Naive thymus-derived CD4-positive, alpha-beta T cell (primary cell): Measurements from ENCODE around the gene ZNF629. TPM values are rescaled to one million over a fixed set of nuclear protein-coding genes. Genes with fewer than 3 reads are reported as not detected.
A peak's percentile ranks its signal among the peaks of the same experiment; 100 is the strongest.

Experiments used
- ATAC-seq: fragments of 150-1000 bp; cut with Tn5 transposase; 2 replicates; pipeline ENCODE4 v1.10.0; 2021; ENCODE audit warnings: mild to moderate bottlenecking, moderate library complexity
- CTCF ChIA-PET: fragments of 350-600 bp; sonication (Branson Sonifier 250); formaldehyde crosslinking; loops from one replicate; lab custom pipeline; 2021; ENCODE audit warnings: antibody characterized with exemption; lab: Charles Lee
- POLR2A ChIA-PET: fragments of 350-600 bp; sonication (Branson Sonifier 250); formaldehyde crosslinking; loops from one replicate; lab custom pipeline; 2021; ENCODE audit warnings: antibody characterized with exemption, inconsistent platforms; lab: Charles Lee
- DNase-seq, 9 donors: peaks; one replicate each; pipeline versions ENCODE4 v3.0.0 to v3.0.0-alpha.2; 2020 to 2022; ENCODE audit warnings: mixed read lengths in 1 of 9
- H3K27ac ChIP-seq: one replicate; pipeline ENCODE4 v1.7.0; 2013; ENCODE audit warnings: mild to moderate bottlenecking, low read depth, low read length, moderate library complexity
- H3K27me3 ChIP-seq, 2 donors: one replicate each; pipeline ENCODE4 v1.7.0; 2013; ENCODE audit warnings: low read length in 2 of 2, mild to moderate bottlenecking in 2 of 2, moderate library complexity in 2 of 2; ENCODE audit not compliant: control insufficient read depth in 2 of 2, insufficient read depth in 2 of 2
- H3K36me3 ChIP-seq, 3 experiments: 1 replicate in 2 of 3; 2 replicates in 1 of 3; pipeline ENCODE4 v1.7.0; 2013; ENCODE audit warnings: low read length in 3 of 3, mild to moderate bottlenecking in 3 of 3, moderate library complexity in 1 of 3; ENCODE audit not compliant: insufficient read depth in 3 of 3, control insufficient read depth in 2 of 3
- H3K4me1 ChIP-seq, 2 donors: one replicate each; pipeline ENCODE4 v1.7.0; 2013; ENCODE audit warnings: low read length in 2 of 2, mild to moderate bottlenecking in 2 of 2, moderate library complexity in 1 of 2; ENCODE audit not compliant: control insufficient read depth in 2 of 2, insufficient read depth in 2 of 2
- H3K4me3 ChIP-seq: 2 replicates; pipeline ENCODE4 v1.7.0; 2013; ENCODE audit warnings: mild to moderate bottlenecking, low read length
- H3K9me3 ChIP-seq, 3 experiments: 1 replicate in 2 of 3; 2 replicates in 1 of 3; pipeline ENCODE4 v1.7.0; 2013; ENCODE audit warnings: low read length in 3 of 3; ENCODE audit not compliant: control insufficient read depth in 2 of 3
- H3K27ac Mint-ChIP-seq, 9 donors: one replicate each; pipeline ENCODE4 v1.8.0; 2020 to 2022; ENCODE audit warnings: mixed read lengths in 9 of 9, mild to moderate bottlenecking in 8 of 9, moderate library complexity in 5 of 9, inconsistent platforms in 2 of 9
- H3K27me3 Mint-ChIP-seq, 5 donors: one replicate each; pipeline ENCODE4 v1.8.0; 2021 to 2022; ENCODE audit warnings: mixed read lengths in 5 of 5, mild to moderate bottlenecking in 1 of 5
- H3K36me3 Mint-ChIP-seq, 5 donors: one replicate each; pipeline ENCODE4 v1.8.0; 2020 to 2022; ENCODE audit warnings: mixed read lengths in 5 of 5, mild to moderate bottlenecking in 3 of 5, inconsistent platforms in 1 of 5
- H3K4me1 Mint-ChIP-seq, 7 donors: one replicate each; pipeline ENCODE4 v1.8.0; 2020 to 2022; ENCODE audit warnings: mixed read lengths in 7 of 7, mild to moderate bottlenecking in 3 of 7, inconsistent platforms in 1 of 7
- H3K4me3 Mint-ChIP-seq, 10 donors: one replicate each; pipeline ENCODE4 v1.8.0; 2020 to 2022; ENCODE audit warnings: mild to moderate bottlenecking in 10 of 10, mixed read lengths in 10 of 10, moderate library complexity in 6 of 10, inconsistent platforms in 2 of 10
- H3K9me3 Mint-ChIP-seq, 11 donors: one replicate each; pipeline ENCODE4 v1.8.0; 2020 to 2022; ENCODE audit warnings: mixed read lengths in 11 of 11, mild to moderate bottlenecking in 4 of 11, inconsistent platforms in 1 of 11, moderate library complexity in 1 of 11
- intact Hi-C, 2 donors: fragments of 100-400 bp; cut with micrococcal nuclease; formaldehyde crosslinking; loops; one replicate each; pipeline ENCODE4 v1.15.1; 2023
- polyA plus RNA-seq, 2 donors: library from polyadenylated mRNA; unstranded; fragments of 300-500 nt; fragmentation: Illumina TruSeq; gene quantifications; one replicate each; pipeline ENCODE4 v1.2.3, GENCODE V29; 2021
- total RNA-seq, 6 experiments: library from RNA in 5 of 6; stranded (reverse) in 5 of 6; gene quantifications; 1 replicate in 5 of 6; 2 replicates in 1 of 6; pipeline ENCODE4 v1.2.3 and lab custom pipeline; 2021 to 2026

The ZNF629 gene
- total and polyA plus RNA-seq, 7 experiments from 2014 or later: 0.66 to 11.1 (median 3.1) TPM

GRCh38 chr16:30741461-30741914, 45.5 kb downstream of the ZNF629 start:
- POLR2A ChIA-PET: no interaction called here

GRCh38 chr16:30740364-30741251, 46.4 kb downstream of the ZNF629 start:
- H3K9me3 ChIP-seq: no peaks in the 10 kb centered on the region
- peak overlapping the region in 7 of 9 donors; percentile 3 to 87 (median 55) for H3K27ac Mint-ChIP-seq
- no peak overlapping the region for H3K4me3 ChIP-seq
- H3K36me3 ChIP-seq: peaks cover 14 to 66% (median 16%) of the 10 kb centered on the region in 3 experiments
- no peak overlapping the region for H3K4me3 Mint-ChIP-seq
- peak overlapping the region; percentile 4 for H3K27ac ChIP-seq
- H3K27me3 Mint-ChIP-seq: no peaks in the 10 kb centered on the region
- ATAC-seq (no peak), DNase-seq (no peak)
- H3K36me3 Mint-ChIP-seq: peaks cover 7 to 41% (median 23%) of the 10 kb centered on the region in 5 donors
- H3K27me3 ChIP-seq: no peaks in the 10 kb centered on the region
- H3K4me1 ChIP-seq: no peaks in the 10 kb centered on the region
- H3K9me3 Mint-ChIP-seq: no peaks in the 10 kb centered on the region
- ChIA-PET POLR2A (no interaction called here), CTCF (interaction anchor here (0.7 kb wide), 1 partner anchor 25 kb away, joined by 3 read pairs; no protein-coding TSS in a partner anchor)
- peaks cover 6 to 19% (median 9%) of the 10 kb centered on the region in 7 donors for H3K4me1 Mint-ChIP-seq
- intact Hi-C loops: no loop called here

More at GRCh38 chr16:30741461-30741914, 45.5 kb downstream of the ZNF629 start:
- Histone ChIP-seq H3K27me3 (no peaks in the 10 kb centered on the region), H3K36me3 (peaks cover 7 to 57% (median 10%) of the 10 kb centered on the region in 3 experiments), H3K4me3 (no peak overlapping the region), H3K4me1 (no peaks in the 10 kb centered on the region), H3K27ac (no peak overlapping the region), H3K9me3 (no peaks in the 10 kb centered on the region)
- H3K36me3 Mint-ChIP-seq: peaks cover 7 to 32% (median 19%) of the 10 kb centered on the region in 5 donors
- ATAC-seq (no peak), DNase-seq (no peak)
- CTCF ChIA-PET: no interaction called here
- intact Hi-C loops: no loop called here
- H3K27ac Mint-ChIP-seq: peak overlapping the region in 3 of 9 donors; percentile 4 to 71 (median 55)
- H3K4me1 Mint-ChIP-seq: peaks cover 6 to 19% (median 9%) of the 10 kb centered on the region in 7 donors
- H3K4me3 Mint-ChIP-seq: no peak overlapping the region
- no peaks in the 10 kb centered on the region for H3K27me3 Mint-ChIP-seq
- no peaks in the 10 kb centered on the region for H3K9me3 Mint-ChIP-seq

GRCh38 chr16:30738984-30739951, 47.7 kb downstream of the ZNF629 start:
- no peaks in the 10 kb centered on the region for H3K9me3 Mint-ChIP-seq
- H3K36me3 Mint-ChIP-seq: peaks cover 7 to 45% (median 19%) of the 10 kb centered on the region in 5 donors
- peaks cover 6 to 15% (median 9%) of the 10 kb centered on the region in 7 donors for H3K4me1 Mint-ChIP-seq
- POLR2A ChIA-PET: no interaction called here
- no peak for DNase-seq
- Histone ChIP-seq H3K27me3 (no peaks in the 10 kb centered on the region), H3K4me3 (no peak overlapping the region), H3K4me1 (no peaks in the 10 kb centered on the region), H3K36me3 (peaks cover 17 to 72% (median 23%) of the 10 kb centered on the region in 3 experiments), H3K27ac (no peak overlapping the region), H3K9me3 (no peaks in the 10 kb centered on the region)
- CTCF ChIA-PET: no interaction called here
- intact Hi-C loops: no loop called here
- H3K27ac Mint-ChIP-seq: peak overlapping the region in 1 of 9 donors; percentile 33
- ATAC-seq: no peak
- no peak overlapping the region for H3K4me3 Mint-ChIP-seq
- no peaks in the 10 kb centered on the region for H3K27me3 Mint-ChIP-seq

DNA sequence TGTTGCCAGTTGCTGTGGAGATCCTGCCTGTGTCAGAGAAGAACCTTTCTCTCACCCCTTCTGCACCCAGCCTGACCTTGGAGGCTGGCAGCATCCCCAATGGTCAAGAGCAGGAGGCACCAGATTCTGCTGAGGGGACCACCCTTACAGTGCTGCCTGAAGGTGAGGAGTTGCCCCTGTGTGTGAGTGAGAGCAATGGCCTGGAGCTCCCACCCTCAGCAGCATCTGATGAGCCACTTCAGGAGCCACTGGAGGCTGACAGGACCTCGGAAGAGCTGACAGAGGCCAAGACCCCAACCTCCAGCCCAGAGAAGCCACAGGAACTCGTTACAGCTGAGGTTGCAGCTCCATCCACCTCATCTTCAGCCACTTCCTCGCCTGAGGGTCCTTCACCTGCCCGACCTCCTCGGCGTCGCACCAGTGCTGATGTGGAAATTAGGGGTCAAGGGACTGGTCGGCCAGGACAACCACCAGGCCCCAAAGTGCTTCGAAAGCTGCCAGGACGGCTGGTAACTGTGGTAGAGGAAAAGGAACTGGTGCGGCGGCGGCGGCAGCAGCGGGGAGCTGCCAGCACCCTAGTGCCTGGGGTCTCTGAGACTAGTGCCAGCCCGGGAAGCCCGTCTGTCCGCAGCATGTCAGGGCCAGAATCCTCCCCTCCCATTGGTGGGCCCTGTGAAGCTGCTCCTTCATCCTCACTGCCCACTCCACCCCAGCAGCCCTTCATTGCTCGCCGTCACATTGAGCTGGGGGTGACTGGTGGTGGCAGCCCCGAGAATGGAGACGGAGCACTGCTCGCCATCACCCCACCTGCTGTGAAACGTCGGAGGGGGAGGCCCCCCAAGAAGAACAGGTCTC, 49.0 kb downstream of the ZNF629 start:
- intact Hi-C loops: no loop called here

DNA sequence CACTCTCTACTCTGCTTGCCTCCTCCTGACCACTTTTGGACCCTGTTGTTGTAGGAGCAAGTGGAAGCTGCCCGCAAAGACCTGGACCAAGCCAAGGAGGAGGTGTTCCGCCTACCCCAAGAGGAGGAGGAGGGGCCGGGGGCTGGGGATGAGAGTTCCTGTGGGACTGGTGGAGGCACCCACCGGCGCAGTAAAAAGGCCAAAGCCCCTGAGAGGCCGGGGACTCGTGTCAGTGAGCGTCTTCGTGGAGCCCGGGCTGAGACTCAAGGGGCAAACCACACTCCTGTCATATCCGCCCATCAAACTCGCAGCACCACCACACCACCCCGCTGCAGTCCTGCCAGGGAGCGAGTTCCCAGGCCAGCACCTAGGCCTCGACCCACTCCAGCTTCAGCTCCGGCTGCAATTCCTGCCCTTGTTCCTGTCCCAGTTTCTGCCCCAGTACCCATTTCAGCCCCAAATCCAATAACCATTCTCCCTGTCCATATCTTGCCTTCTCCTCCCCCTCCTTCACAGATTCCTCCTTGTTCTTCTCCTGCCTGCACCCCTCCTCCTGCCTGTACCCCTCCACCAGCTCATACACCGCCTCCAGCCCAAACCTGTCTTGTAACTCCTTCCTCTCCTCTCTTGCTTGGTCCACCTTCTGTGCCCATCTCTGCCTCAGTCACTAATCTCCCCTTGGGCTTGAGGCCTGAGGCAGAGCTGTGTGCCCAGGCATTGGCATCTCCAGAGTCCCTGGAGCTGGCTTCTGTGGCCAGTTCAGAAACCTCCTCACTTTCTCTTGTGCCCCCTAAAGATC, 49.8 kb downstream of the ZNF629 start:
- no peak overlapping the region for H3K27ac ChIP-seq
- CTCF ChIA-PET: interaction anchor here (0.6 kb wide), 1 partner anchor 20 kb away, joined by 3 read pairs; no protein-coding TSS in a partner anchor
- DNase-seq: no peak

More for the DNA sequence above, 49.0 kb downstream of the ZNF629 start:
- peaks cover 27 to 76% (median 30%) of the 10 kb centered on the region in 3 experiments for H3K36me3 ChIP-seq
- Mint-ChIP-seq H3K9me3 (no peaks in the 10 kb centered on the region), H3K36me3 (peaks cover 7 to 50% (median 29%) of the 10 kb centered on the region in 5 donors), H3K4me3 (no peak overlapping the region), H3K27me3 (no peaks in the 10 kb centered on the region), H3K4me1 (peaks cover 6 to 15% (median 9%) of the 10 kb centered on the region in 7 donors), H3K27ac (peak overlapping the region in 2 of 9 donors; percentile 41 to 70)
- DNase-seq: no peak
- H3K27ac ChIP-seq: no peak overlapping the region
- ChIA-PET POLR2A (interaction anchor here (0.7 to 3.3 kb wide), 3 partner anchors 9 to 172 kb away, joined by 3 to 15 read pairs (median 4); partner anchors contain the start of gene PHKG2), CTCF (interaction anchor here (0.6 kb wide), 1 partner anchor 20 kb away, joined by 3 read pairs; no protein-coding TSS in a partner anchor)
- no peaks in the 10 kb centered on the region for H3K9me3 ChIP-seq
- no peaks in the 10 kb centered on the region for H3K27me3 ChIP-seq
- no peaks in the 10 kb centered on the region for H3K4me1 ChIP-seq
- H3K4me3 ChIP-seq: no peak overlapping the region
- ATAC-seq: no peak

More for the DNA sequence above, 49.8 kb downstream of the ZNF629 start:
- POLR2A ChIA-PET: interaction anchor here (1.0 to 3.3 kb wide), 2 partner anchors 8 to 10 kb away, joined by 4 to 15 read pairs; partner anchors contain the start of gene PHKG2
- peaks cover 6 to 15% (median 9%) of the 10 kb centered on the region in 7 donors for H3K4me1 Mint-ChIP-seq
- intact Hi-C loops: no loop called here
- H3K36me3 Mint-ChIP-seq: peaks cover 7 to 53% (median 28%) of the 10 kb centered on the region in 5 donors
- no peak overlapping the region for H3K4me3 ChIP-seq
- H3K36me3 ChIP-seq: peaks cover 27 to 79% (median 33%) of the 10 kb centered on the region in 3 experiments
- peak overlapping the region in 1 of 9 donors; percentile 41 for H3K27ac Mint-ChIP-seq
- no peak for ATAC-seq
- H3K9me3 ChIP-seq: no peaks in the 10 kb centered on the region
- H3K4me1 ChIP-seq: no peaks in the 10 kb centered on the region
- H3K4me3 Mint-ChIP-seq: no peak overlapping the region
- no peaks in the 10 kb centered on the region for H3K27me3 Mint-ChIP-seq
- H3K9me3 Mint-ChIP-seq: no peaks in the 10 kb centered on the region
- H3K27me3 ChIP-seq: no peaks in the 10 kb centered on the region
